Measurements from ENCODE around the gene TMEM200C.
"Not testable (repeated sequence)": the region's sequence is repeated elsewhere in the genome, so short reads cannot be mapped to it uniquely, and the experiment has no call there.

TMEM200C gene

DNA sequence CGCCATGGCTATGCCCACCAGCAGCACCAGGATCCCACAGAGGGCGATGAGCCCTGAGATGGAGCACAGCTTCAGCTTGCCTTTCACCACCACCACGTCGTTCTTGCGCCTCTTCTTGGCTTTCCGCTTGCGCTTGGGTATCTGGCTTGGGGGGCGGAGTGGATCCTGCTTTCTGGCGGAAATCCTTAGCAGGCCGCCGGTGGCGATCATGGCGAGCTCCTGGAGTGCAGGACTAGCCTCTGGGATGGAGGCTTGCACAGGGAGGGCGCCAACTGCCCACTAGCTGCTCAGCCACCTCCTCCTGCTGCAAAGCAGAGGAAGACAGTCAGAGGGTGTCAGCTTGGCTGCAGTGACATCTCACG, 3.5 kb downstream of the TMEM200C start:
- no peak for DNase-seq

DNA sequence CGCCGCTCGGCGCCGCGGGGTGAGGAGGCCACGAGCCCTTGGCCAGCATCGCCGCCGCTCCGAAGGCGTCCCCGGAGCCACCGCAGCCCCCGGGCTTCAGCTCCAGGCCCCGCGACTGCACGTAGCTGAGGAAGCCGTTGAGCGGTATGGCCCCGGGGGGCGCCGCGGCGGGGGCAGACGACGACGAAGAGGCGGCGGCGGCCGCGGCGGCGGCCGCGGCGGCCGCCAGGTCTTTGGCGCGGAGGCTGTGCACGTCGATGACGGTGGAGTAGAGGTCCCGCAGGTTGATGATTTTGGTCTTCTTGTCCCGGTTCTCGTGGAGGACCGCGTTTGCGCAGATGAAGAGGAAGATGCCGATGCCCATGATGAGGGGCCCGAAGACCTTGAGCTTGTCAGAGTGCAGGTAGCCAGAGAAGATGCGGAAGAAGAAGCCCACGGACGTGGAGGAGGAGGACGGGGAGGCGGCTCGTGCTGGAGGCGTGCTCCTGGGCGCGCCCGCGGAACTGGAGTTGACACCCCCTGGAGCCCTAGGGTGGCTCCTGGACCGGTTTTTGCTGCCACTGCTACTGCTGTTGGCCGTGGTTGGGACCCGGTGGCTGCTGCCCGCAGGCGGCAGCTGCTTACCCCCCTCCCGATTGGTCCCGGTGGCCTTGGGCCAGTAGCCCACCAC, 4.0 kb downstream of the TMEM200C start:
- no peak for DNase-seq

DNA sequence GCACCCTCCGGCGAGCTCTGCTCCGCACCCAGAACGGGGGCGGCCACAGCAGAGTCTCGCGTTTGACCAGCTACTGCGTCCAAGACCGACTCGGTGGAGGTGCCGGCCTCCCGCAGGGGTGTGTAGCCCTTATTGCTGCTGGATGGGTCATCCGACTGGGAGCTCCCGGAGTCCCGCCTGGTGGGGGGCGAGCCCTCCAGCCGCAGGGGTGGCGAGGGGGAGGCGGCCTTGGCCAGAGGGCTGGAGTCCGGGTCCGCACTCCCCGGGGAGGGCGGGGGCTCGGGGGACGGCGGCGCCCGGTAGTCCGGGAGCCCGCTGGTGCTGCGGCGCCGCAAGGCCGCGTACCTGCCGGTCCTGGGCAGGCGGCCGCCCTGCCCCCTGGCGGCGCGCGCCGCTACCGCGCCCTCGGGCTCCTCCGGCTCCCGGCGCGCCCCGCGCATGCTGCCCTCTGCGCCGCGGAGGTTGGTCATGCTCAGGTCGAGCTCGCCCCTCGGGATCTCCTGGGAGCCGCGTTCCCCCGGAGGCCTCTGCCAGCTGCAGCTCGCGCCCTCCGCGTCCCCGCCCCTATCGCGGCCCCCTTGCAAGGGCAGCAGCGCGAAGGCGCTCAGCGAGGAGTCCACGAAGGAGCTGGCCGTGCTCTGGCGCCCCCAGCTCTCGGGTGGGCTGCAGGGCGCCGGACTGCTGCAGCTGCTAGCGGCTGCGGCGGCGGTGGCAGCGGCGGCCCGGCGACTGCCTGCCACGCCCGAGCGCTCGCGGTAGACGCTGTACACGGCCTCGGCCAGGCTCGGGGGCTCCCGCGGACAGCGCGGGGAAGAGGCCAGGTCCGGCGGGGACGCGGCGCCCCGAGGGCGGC, 4.8 kb downstream of the TMEM200C start:
- DNase-seq = peak in 1 of 2 donors; percentile 21

DNA sequence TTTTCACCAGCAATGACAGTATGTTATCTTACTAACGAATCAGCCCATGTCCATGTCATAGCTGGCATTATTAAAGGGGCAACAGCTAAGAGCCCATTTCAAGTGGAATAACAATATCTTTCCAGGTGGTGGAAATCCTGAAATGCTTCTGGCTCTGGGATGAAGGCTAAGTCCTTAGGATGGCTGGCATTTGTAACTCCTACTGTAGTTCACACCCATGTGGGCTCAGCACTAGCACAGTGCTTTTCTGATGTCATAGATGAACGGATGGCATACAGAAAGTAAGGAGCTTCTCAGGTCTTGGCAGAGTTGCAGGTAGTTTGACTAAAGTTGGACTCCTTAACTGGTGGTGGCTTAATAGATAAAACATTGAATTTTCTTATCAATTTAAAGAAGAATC, 10.0 kb downstream of the TMEM200C start:
- DNase-seq = no peak

DNA sequence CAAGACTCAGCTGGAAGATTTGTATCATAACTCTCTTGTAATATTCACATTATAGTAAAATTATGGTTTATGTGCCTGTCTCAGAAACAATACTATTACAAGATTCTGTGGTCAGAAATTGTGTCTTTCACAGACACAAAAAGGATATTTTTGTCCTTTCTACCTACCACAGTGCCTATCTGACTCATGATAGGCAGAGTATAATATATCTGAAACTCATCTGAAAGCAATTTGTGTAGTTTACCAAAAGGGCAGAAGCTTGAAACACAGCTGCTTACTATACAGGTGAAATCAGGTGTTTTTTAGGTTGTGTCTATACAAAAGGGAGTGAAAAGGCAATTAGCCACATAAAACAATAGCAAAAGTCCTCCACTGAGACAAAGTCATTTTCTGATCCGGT, 10.9 kb downstream of the TMEM200C start:
- DNase-seq = no peak

DNA sequence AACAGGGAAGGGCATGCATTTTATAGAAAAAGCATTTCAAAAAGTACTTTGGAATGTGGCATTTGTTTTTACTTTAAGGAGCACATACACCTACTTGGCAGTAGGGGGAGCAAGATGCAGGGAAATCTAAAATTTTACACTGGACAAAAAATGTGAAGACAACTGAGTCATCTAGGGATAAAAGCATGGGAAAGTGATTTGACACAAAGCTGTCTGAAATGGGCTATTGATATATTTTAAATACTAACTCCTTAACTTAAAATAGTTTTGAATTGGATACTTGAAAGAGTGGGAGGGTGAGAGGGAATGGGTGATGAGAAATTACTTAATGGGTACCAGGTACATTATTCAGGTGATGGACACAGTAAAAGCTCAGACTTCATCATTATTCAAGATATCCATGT, 15.8 kb downstream of the TMEM200C start:
- peak; percentile 5 to 17 for DNase-seq

DNA sequence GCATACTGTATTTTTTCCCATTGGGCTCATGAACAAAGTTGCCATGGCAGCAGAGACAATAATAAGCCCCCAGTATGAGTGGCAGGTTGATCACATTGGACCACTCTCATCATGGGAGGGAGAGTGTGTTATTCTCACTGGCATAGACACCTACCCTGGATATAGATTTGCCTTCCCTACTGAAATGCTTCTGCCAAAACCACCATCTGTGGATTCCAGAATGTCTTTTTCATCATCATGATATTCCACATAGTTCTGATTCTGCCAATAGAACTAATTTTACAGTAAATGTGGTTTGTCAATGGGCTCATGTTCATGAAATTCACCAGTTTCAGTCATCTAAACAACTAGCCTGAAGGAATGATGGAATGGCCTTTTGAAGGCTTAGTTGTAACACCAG, 18.4 kb downstream of the TMEM200C start:
- DNase-seq = no peak

DNA sequence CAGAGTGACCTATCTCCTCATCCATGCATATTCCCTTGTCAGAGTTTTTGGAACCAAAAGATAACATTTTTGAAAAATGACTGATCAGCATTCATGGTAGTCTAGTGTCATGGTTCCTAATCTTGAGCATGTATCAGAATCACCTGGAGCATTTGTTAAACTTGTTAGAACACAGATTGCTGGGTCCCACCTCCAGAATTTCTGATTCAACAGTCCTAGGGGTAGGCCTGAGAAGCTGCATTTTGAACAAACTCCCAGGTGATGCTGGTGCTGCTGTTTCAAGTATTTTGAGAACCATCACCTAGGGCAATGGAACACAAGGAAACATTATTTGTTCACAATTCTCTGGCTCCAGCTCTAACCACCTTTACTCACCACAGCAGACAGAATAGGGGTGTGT, 21.0 kb downstream of the TMEM200C start:
- DNase-seq = no peak

DNA sequence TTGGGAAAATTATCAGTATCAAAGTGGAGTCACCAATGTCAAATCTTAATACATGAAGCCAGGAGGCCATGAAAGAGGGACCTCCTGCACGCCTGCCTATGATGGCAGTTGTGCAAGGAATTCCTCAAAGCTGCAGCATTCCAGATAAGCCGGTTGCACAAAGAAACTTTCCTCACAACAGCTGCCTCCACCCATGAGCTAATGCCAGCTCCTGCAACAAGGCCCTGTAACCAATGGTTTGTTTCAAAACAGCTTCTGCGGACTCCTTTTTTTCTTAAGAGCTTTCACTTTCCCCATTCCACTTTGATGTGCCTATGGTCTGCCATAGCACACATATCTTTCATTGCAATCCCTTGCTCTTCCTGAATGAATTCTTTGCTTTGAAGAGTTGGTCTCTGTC, 22.4 kb downstream of the TMEM200C start:
- no peak for DNase-seq

DNA sequence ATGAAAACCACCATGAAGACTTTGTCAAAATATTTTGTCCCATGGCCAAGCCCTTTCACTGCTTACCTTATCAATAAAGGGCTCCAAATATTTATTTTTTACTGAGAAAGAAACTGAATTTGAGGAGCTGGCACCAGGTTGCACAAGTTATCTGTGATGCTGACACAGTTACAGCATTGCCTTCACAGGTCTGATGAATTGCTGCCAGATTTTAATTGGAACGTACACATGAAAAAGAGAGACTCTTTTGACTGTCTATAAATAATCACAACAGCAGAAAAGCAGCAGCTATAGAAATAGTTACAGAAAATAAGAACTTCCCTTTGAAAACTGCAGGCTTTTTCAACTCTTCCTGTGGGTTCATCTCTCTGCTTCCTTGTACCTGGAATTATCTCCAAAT, 23.9 kb downstream of the TMEM200C start:
- DNase-seq = no peak

DNA sequence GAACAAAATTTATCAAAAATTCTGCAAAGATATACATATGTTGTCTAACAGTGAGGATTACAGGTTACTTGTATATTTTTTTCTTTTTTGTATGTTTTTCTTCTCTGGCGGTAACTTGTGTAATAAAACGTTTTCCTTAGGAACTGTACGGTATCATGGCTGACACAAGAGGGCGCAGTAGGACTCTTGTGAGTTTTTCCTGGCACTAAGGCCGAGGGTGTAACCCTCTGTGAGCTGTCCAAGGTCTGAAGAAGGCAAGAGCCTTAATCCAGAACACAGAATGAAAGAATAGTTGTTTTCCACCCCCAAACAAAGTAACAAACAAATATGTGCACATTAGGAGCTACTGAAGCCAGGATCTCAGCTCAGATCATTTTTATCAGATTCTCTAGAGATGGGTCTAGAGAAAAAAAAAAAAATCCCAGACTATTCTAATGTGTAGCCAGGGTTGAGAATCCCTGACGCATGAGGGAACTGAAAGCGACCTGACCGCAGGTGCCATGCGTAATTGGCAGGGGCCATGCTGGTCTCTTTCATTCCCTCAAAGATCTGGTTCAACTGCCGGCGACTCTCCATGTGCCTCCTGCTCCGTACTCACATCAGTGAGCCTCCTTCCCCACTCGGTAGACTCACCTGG, 27.0 kb downstream of the TMEM200C start:
- DNase-seq = peak; percentile 77 to 85

DNA sequence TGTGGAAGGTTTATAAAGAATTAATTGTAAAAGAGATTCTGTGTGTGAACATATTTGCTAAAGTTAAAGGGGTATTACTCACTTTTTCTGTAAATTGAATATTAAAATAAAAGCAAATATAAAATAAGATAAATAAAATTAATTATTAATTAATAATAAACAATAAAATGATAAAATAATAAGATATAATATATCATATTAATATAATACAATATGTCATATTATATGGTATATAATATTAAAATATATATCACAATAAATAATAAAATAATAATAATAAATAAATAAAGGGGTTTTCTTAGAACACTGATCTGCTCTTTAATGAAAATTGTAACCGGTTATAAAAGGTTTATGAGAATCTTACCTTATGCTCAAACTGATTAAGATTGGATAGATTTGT, 29.8 kb downstream of the TMEM200C start:
- no peak for DNase-seq

DNA sequence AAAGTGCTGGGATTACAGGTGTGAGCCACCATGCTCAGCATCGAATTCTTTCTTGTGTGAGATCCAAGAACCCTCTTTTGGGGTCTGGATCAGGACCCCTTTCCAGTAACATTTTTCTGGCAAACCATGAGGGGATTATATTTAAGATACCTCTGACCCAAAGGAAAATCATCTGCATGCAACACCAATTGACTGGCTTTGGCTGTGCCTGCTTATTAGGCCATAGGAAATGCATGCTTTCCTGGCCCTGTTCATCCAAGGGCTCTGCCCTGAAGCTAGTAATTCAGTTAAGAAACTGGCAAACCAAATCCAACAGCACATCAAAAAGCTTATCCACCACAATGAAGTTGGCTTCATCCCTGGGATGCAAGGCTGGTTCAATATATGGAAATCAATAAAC, 33.2 kb downstream of the TMEM200C start:
- not testable (repeated sequence) for DNase-seq

DNA sequence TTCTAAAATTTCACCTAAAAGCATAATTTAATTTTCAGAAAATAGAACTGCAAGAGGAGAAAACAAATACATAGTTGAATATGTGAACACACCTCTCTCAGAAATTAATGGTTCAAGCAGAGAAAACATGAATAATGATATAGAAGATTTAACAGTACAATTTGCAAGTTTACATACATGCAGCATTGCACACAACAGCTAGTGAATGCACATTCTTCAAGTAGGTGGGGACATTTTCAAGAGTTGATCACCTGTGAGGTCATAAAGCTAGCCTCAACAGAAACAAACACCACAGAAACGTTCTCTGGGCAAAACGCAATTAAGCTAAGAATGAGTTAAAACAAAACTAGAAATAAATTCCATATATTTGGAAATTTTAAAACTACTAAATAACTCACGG, 38.1 kb downstream of the TMEM200C start:
- DNase-seq = no peak

DNA sequence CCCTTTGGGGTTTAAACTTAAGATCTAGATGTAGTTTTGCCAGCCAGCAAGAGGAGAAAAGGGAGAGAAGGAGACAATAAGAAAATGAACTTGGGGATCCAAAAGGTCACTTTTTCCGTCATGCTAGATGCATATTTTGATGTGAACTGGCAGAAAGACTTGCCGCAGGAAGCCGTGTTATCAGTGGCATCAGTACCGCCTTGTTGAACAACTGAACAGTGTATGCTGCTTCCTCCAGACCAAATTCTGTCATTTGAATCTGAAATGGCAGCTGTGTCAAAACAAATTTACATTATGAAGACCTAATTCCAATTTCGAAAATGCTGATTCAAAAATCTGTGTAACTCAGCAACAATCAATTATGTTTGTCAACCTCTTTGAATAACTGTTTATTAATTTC, 42.1 kb downstream of the TMEM200C start:
- no peak for DNase-seq

DNA sequence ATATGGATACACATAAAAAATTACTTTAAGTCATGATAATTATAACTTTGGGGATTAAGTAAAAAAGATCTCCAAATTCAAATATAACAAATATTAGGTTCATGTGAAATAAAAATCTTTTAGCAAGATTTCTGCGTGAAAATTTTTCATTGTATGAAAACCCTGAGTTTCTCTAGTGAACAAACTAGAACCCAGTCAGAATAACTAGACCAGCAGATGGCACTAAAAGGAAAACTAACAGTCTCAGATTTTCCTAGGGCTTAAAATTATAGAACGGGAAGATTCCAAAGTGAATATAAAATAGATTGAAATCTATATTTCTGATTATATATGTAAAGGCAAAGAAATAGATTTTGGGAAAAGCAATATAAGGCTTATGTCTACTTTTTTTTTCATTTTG, 43.3 kb downstream of the TMEM200C start:
- DNase-seq = no peak

DNA sequence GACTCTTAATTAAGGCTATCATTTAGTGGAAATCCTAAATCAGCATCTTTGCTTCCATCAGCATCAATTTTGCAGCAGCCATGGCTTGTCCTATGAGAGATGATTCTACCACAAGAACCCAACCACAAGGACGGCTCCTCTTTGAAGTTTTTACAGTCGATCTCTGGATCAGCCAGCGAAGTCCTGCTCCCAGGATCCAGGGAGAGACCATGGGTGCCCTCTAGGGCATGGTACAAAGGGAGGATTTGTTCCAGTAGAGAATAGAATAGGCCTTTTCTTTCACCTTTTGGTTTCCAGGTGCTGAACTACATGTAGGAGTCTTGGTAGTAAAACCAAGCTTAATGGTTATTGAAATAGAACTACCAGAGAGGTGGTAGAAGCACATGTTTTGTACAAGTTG, 52.7 kb downstream of the TMEM200C start:
- no peak for DNase-seq

DNA sequence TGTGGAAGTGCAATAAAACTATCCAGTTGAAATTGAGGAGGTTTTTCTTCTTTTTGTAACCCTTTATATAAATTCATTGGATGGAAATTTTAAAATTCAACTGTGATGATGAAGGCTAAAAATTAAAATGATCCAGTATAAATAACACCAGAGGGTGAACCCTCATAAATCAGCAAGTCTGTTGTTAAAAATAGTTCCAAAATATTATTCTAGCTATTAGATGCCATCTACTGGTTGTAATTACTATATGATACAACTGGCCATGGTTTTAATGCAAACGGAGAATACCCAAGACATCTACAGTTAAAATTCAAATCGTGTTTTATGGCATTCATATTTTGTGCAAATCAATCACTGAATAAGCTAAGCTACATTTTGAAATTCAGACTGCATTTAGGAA, 53.8 kb downstream of the TMEM200C start:
- DNase-seq = no peak

DNA sequence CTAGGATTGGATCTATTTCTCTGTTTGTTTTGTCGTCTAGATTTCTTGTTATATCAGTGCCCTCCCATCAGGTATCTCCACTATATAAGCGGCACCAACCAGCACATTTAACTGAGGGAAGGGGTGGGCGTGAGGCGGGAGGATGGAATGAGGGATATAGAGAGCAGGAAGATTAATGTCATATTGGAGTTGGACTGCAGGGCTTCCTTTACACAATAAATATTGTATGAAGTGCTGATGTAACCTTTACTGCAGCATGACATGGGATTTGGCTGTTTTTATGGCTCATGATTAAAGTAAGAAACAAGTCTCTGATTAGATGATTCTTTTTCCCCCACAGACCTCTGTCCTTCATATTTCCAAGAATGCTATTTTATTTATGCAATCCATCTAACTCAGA, 54.8 kb downstream of the TMEM200C start:
- DNase-seq = no peak

DNA sequence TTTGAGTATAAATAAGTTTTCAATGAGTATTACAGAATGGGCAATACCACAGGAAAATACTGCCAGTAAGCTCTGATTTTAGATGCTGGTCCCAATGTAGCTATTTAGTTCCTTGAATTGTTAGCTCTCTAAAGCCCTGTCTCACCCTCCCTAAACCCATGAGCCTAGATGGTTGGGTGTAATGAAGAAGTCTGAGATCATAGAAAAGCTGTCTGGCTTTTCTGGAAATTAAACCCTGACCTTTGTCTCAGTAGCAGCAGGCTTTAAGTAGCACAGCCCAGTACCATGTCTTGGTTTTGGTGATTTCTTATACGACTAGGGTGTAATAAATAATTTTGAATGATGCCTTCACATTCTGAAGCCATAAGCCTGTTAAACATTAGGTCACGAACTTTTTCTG, 55.3 kb downstream of the TMEM200C start:
- DNase-seq = no peak

DNA sequence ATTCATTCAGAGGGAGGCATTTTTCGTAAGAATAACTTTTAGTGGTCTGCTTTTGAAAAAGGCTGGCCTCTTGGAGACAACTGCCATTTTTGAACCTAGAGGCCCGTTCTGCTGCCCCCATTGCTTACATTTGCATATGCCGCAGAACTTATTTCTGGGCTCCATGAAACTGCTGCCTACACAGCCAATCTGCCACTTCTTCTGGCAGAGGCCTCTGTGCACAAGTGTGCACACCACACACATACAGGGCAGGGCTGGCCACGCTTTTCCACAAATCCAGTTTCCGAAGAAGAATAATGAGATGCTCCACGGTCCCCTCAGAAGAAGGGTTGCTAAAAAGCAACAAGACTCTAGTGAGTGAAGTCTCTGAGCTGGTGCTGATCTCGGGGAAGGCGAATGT, 56.2 kb downstream of the TMEM200C start:
- no peak for DNase-seq
